Measurements from ENCODE around the gene TMC8.

TMC8 gene

DNA sequence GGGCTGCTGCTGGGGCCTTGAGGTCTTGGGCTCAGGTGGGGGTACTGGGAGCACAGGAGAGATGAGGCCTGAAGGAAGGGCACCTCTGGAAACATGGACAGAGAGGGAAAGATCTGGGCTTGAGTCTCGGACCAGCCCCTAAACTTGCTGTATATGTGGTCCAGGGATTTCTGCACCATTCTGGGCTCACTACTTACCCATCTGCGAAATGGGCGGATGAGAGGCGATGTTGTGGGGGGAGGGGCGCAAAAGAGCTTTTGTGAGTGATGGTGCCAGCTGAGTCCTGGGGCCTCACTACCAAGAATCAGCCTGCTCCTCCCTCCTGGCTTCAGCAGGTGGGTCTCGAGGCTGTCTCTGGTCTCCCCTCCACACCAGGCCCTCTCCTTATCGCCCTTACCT, 15.9 kb downstream of the TMC8 start:
- TF ChIP-seq EGR1 (IDR thresholded peaks at IDR 0.05) (no peak), TEAD4 (IDR thresholded peaks at IDR 0.05) (no peak), MAX (IDR thresholded peaks at IDR 0.05) (no peak), TCF12 (IDR thresholded peaks at IDR 0.05; ENCODE audit: low read depth) (no peak), YY1 (IDR thresholded peaks at IDR 0.05; ENCODE audit: low read depth) (no peak), RAD21 (IDR thresholded peaks at IDR 0.05; ENCODE audit: low read depth) (no peak), NFIC (IDR thresholded peaks at IDR 0.05) (no peak), CREB1 (IDR thresholded peaks at IDR 0.05; ENCODE audit: low read depth) (no peak), EP300 (IDR thresholded peaks at IDR 0.05; ENCODE audit: borderline replicate concordance) (no peak), REST (IDR thresholded peaks at IDR 0.05; ENCODE audit: low read depth) (no peak), ZBTB7A (IDR thresholded peaks at IDR 0.05; ENCODE audit: low read depth) (no peak), CEBPB (IDR thresholded peaks at IDR 0.05) (no peak), TAF1 (IDR thresholded peaks at IDR 0.05; ENCODE audit: low read depth) (no peak)
- TF ChIP-seq, protein P1, sequence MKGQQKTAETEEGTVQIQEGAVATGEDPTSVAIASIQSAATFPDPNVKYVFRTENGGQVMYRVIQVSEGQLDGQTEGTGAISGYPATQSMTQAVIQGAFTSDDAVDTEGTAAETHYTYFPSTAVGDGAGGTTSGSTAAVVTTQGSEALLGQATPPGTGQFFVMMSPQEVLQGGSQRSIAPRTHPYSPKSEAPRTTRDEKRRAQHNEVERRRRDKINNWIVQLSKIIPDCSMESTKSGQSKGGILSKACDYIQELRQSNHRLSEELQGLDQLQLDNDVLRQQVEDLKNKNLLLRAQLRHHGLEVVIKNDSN (IDR thresholded peaks at IDR 0.05) = no peak

GRCh38 chr17:78146881-78147280, 16.3 kb downstream of the TMC8 start:
- no peak for TF ChIP-seq EGR1 (IDR thresholded peaks at IDR 0.05)
- no peak for TF ChIP-seq FOXM1 (IDR thresholded peaks at IDR 0.05; ENCODE audit: borderline replicate concordance, low read depth)
- no peak for TF ChIP-seq REST (IDR thresholded peaks at IDR 0.05; ENCODE audit: low read depth)
- TF ChIP-seq CREB1 (IDR thresholded peaks at IDR 0.05; ENCODE audit: low read depth) = no peak
- TF ChIP-seq, protein P1 (IDR thresholded peaks at IDR 0.05) = no peak
- TF ChIP-seq CEBPB (IDR thresholded peaks at IDR 0.05) = no peak
- no peak for TF ChIP-seq EP300 (IDR thresholded peaks at IDR 0.05; ENCODE audit: borderline replicate concordance)
- TF ChIP-seq ZBTB7A (IDR thresholded peaks at IDR 0.05; ENCODE audit: low read depth) = no peak
- no peak for TF ChIP-seq TEAD4 (IDR thresholded peaks at IDR 0.05)
- no peak for TF ChIP-seq TCF12 (IDR thresholded peaks at IDR 0.05; ENCODE audit: low read depth)
- no peak for TF ChIP-seq TAF1 (IDR thresholded peaks at IDR 0.05; ENCODE audit: low read depth)
- TF ChIP-seq NFIC (IDR thresholded peaks at IDR 0.05) = no peak

DNA sequence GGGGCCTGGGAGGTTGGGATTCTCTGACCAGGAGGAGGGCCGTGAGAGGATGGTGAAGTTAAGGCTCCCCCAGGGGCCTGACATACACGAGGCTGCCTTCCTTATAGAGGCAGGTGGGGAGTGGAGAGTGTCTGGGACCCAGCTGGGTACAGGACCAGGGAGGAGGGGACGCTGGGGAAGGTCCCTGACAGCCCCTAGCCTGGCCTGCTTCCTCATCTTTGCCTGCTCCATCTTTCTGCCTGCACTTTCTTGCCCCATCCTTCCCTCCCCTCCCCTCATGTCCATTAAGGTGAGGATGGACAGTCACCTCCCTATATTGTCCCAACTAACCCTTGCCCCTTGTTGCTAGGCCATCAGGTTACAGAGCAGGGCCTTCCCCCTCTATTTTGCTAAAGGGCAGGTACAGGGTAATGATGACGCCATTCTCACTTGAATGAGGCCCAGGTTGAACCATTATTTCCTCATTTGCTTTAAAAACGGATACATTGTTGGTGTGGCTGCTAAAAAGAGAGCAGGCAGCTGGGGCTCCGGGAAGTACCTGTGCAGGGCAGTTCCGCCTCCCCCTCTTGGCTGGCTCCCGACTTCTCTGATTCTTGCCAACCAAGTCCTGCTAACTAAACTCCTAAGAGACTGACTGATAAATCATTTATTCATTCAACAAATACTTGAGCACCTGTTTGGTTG, 16.9 kb downstream of the TMC8 start:
- TF ChIP-seq NFIC (IDR thresholded peaks at IDR 0.05) (no peak), CEBPB (IDR thresholded peaks at IDR 0.05) (no peak), EGR1 (IDR thresholded peaks at IDR 0.05) (no peak), EP300 (IDR thresholded peaks at IDR 0.05; ENCODE audit: borderline replicate concordance) (no peak), TEAD4 (IDR thresholded peaks at IDR 0.05) (no peak), FOXM1 (IDR thresholded peaks at IDR 0.05; ENCODE audit: borderline replicate concordance, low read depth) (no peak), RAD21 (IDR thresholded peaks at IDR 0.05; ENCODE audit: low read depth) (no peak), TCF12 (IDR thresholded peaks at IDR 0.05; ENCODE audit: low read depth) (no peak), TAF1 (IDR thresholded peaks at IDR 0.05; ENCODE audit: low read depth) (no peak), MAX (IDR thresholded peaks at IDR 0.05) (no peak), REST (IDR thresholded peaks at IDR 0.05; ENCODE audit: low read depth) (no peak), YY1 (IDR thresholded peaks at IDR 0.05; ENCODE audit: low read depth) (no peak), ZBTB7A (IDR thresholded peaks at IDR 0.05; ENCODE audit: low read depth) (no peak), CREB1 (IDR thresholded peaks at IDR 0.05; ENCODE audit: low read depth) (no peak)
- TF ChIP-seq, protein P1 (IDR thresholded peaks at IDR 0.05) = no peak

Measured in Ishikawa (cell line).